AG04449 (cell line): ENCODE measurements around the gene FOCAD.

Source experiments
- CTCF ChIA-PET: fragments of 350-600 bp; formaldehyde crosslinking; extraction: SDS; loops from one replicate; lab custom pipeline; 2021; ENCODE audit warnings: antibody characterized with exemption; lab: Yijun Ruan, JAX
- POLR2A ChIA-PET: fragments of 400-600, 350-600 bp; formaldehyde crosslinking; extraction: SDS; loops from one replicate; lab custom pipeline; 2020; ENCODE audit warnings: antibody characterized with exemption, inconsistent platforms; lab: Yijun Ruan, JAX
- DNase-seq: peaks from one replicate; pipeline ENCODE4 v3.0.0-alpha.2; 2010; ENCODE audit warnings: low read depth, low spot score
- H3K4me3 ChIP-seq: 2 replicates; pipeline ENCODE4 v1.5.1; 2011; ENCODE audit warnings: low read depth, mild to moderate bottlenecking, control low read depth, low read length
- CTCF ChIP-seq: IDR thresholded peaks from one replicate; pipeline ENCODE4 v1.5.1; 2011; ENCODE audit warnings: mild to moderate bottlenecking, moderate library complexity, low read length, control low read depth, inconsistent platforms; ENCODE audit not compliant: insufficient read depth; ENCODE audit errors: missing control alignments

Gene FOCAD

DNA sequence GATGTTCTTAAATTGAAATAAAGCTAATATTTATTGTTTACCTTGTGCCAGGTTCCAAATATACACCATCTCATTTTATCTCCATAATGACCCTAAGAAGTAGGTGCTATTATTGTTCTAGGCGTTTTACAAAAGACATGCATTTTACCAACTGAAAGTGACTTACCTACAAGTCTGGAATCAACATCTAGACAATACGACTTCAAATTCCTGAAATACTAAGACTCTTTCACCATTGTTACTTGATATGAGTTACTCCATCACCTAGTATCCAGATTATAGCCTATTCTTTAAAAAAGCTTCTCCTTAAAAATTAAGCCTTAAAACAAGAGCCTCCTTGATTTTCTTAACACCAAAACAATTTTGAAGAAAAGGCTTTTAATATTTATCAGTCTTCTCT, 334.1 kb downstream of the FOCAD start:
- no peak overlapping the region for H3K4me3 ChIP-seq
- no peak for TF ChIP-seq CTCF
- CTCF ChIA-PET: interaction anchor here (1.3 to 1.4 kb wide), 2 partner anchors 13 to 34 kb away, joined by 3 to 4 read pairs; no protein-coding TSS in a partner anchor
- POLR2A ChIA-PET: no interaction called here
- no peak for DNase-seq

GRCh38 chr9:21023861-21024260, 339.8 kb downstream of the FOCAD start:
- DNase-seq: no peak
- TF ChIP-seq CTCF: no peak
- POLR2A ChIA-PET: no interaction called here
- CTCF ChIA-PET: no interaction called here
- no peak overlapping the region for H3K4me3 ChIP-seq

- DNase-seq: no peak
- no peak for TF ChIP-seq CTCF
- ChIA-PET POLR2A (no interaction called here), CTCF (no interaction called here)
- no peak overlapping the region for H3K4me3 ChIP-seq
Observed at GRCh38 chr9:21027295-21027694, 343.2 kb downstream of the FOCAD start.

DNA sequence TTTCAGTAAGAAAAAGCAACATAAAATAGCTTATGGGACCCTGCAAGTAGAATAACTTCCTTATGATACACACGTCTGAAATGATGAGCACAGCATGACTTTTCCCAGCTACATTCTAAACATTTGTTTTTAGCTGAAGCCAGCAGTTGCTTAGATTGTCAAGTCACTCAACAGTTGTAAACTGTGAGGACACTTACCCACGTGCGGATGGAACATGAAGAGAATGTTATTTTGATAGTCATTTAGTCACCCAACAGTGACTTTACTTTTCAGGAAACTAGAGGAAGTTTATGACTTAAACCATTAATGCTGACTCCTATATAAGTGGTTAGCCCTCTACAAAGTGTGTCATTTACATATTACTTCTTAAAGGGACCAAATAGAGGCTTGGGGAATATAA, 344.4 kb downstream of the FOCAD start:
- no peak for TF ChIP-seq CTCF
- ChIA-PET POLR2A (no interaction called here), CTCF (interaction anchor here (0.9 kb wide), 1 partner anchor 38 kb away, joined by 3 read pairs; no protein-coding TSS in a partner anchor)
- H3K4me3 ChIP-seq: no peak overlapping the region
- no peak for DNase-seq

- no peak for TF ChIP-seq CTCF
- ChIA-PET CTCF (no interaction called here), POLR2A (no interaction called here)
- no peak overlapping the region for H3K4me3 ChIP-seq
- no peak for DNase-seq
Observed at GRCh38 chr9:21029661-21030060, 345.6 kb downstream of the FOCAD start.

- no peak for TF ChIP-seq CTCF
- DNase-seq: no peak
- CTCF ChIA-PET: interaction anchor here (0.8 kb wide), 1 partner anchor 12 kb away, joined by 3 read pairs; no protein-coding TSS in a partner anchor
- POLR2A ChIA-PET: no interaction called here
- H3K4me3 ChIP-seq: peak overlapping the region; percentile 60
Observed at GRCh38 chr9:21030389-21031035, 346.5 kb downstream of the FOCAD start.
